ENCODE data around the gene ANLN.
A peak's percentile ranks its signal among the peaks of the same experiment; 100 is the strongest.

ANLN gene, protein sequence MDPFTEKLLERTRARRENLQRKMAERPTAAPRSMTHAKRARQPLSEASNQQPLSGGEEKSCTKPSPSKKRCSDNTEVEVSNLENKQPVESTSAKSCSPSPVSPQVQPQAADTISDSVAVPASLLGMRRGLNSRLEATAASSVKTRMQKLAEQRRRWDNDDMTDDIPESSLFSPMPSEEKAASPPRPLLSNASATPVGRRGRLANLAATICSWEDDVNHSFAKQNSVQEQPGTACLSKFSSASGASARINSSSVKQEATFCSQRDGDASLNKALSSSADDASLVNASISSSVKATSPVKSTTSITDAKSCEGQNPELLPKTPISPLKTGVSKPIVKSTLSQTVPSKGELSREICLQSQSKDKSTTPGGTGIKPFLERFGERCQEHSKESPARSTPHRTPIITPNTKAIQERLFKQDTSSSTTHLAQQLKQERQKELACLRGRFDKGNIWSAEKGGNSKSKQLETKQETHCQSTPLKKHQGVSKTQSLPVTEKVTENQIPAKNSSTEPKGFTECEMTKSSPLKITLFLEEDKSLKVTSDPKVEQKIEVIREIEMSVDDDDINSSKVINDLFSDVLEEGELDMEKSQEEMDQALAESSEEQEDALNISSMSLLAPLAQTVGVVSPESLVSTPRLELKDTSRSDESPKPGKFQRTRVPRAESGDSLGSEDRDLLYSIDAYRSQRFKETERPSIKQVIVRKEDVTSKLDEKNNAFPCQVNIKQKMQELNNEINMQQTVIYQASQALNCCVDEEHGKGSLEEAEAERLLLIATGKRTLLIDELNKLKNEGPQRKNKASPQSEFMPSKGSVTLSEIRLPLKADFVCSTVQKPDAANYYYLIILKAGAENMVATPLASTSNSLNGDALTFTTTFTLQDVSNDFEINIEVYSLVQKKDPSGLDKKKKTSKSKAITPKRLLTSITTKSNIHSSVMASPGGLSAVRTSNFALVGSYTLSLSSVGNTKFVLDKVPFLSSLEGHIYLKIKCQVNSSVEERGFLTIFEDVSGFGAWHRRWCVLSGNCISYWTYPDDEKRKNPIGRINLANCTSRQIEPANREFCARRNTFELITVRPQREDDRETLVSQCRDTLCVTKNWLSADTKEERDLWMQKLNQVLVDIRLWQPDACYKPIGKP

DNA sequence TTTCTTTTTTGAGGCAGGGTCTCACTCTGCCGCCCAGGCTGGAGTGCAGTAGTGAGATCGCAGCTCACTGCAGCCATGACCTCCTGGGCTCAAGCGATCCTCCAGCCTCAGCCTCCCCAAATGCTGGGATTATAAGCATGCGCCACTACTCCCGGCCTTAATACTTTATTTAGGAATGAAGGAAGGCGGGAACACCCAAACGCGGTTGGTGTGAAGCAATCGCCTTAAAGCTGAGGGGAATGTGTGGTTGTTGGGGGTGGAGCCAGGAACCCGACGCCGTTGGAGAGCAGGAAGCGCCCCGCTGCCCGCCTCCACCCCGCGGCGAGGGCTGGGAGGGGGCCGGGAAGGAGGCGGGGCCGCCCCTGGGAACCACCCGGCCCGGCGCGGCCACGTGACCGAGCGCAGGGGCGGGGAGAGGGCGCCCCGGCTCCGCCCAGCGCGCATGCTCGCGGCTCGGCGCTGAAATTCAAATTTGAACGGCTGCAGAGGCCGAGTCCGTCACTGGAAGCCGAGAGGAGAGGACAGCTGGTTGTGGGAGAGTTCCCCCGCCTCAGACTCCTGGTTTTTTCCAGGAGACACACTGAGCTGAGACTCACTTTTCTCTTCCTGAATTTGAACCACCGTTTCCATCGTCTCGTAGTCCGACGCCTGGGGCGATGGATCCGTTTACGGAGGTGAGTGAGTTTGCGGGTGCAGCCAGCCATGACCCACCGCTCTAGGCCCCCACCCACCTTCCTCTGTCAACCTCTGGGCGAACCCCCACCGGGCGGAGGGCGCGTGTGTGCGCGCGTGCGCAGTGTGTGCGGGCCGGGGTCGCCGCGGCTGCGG, at the start of gene ANLN:
ANLN (plus strand) TSS at position 492 of the 828 bp plus-strand sequence; CDS start at position 657, 165 bp downstream.
- peak in 1 of 2 experiments; percentile 44 for DNase-seq

DNA sequence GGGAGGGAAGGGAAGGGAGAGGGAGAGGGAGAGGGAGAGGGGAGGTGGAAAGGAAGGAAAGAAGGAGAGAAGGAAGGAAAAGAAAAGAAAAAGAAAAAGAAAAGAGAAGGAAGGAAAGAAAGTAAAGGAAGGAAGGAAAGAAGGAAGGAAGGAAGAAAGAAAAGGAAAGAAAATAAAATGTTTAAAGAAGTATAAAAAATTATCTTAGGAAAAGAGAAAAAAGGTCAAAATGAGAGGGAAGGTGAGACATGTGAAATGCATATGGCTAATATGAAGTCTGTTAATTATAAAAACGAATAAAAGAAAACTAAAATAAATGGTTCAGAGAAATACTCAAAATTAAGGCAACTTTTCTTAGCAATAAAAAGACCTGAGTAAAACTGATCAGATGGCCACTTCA, 46.1 kb upstream of the ANLN start:
- no peak for DNase-seq

DNA sequence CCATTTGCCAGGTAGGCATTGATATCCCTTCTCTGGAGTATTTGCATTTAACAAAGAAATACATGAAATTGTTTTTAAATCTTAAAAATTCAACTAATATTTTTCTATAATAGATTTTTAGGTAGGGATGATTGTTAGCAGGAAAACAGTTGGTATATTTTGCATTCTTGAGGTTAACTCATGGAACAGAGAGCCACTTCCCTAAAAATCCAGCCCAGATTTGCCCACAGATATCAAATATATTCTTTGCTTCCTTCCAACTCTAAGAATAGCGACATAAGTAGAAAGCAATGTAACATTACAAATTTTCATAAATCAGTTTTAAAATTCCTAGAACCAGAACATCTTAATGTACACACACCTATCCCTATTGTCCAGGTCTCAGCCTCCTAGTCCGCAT, 45.0 kb upstream of the ANLN start:
- no peak for DNase-seq

DNA sequence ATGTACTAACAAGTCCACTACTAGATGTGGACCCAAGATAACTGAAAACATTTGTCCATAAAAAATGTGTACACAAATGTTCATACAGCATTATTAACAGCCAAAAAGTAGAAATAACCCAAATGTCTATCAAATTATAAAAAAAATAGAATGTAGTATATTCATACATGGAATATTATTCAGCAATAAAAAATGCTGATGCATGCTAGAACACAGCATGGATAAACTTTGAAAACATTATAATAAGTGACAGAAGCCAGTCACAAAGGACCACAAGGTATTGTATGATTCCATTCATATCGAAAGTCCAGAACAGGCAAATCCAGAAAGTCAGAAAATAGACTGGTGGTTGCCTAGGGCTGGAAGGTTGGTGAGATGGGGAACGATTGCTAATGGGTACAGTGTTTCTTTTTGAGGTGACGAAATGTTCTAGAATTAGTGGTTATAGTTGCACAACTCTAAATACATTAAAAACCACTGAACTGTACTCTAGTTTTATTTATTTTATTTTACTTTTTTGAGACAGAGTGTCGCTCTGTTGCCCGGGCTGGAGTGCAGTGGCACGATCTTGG, 43.3 kb upstream of the ANLN start:
- DNase-seq = no peak

DNA sequence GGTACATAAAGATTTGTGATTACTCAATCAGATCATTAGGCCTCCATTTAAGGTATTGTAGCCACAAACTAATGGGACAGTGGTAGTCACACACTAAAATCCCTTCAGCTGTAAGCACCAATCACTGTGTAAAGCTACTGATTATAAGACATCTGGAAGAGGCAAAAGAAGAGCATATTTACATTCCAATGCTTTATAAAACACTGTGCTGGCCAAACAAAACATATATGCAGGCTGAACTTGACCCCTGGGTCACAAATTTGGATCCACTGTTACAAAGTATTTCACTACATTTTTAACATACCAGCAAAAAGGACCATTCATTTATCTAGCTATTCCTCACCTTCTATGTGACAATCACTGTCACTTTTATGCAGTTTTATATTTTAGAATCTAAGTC, 41.4 kb upstream of the ANLN start:
- DNase-seq = no peak

DNA sequence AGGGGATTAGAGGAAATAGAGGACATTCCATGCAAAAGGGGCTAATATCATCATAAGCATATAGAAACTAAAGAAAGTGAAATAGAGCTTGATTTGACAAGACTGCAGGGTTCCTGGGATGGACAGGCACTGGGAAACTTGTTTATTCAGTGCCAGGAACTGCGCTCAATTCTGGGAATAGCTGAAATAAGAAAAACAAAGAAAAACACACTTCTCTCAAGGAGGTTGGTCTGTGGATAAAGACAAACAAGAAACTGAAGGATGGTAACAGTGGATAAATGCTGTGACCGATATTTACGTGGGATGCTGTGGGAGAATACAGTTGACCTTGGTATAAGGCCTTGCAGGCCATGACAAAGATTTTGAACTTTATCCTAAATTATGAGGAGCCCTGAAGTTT, 40.9 kb upstream of the ANLN start:
- DNase-seq = no peak

DNA sequence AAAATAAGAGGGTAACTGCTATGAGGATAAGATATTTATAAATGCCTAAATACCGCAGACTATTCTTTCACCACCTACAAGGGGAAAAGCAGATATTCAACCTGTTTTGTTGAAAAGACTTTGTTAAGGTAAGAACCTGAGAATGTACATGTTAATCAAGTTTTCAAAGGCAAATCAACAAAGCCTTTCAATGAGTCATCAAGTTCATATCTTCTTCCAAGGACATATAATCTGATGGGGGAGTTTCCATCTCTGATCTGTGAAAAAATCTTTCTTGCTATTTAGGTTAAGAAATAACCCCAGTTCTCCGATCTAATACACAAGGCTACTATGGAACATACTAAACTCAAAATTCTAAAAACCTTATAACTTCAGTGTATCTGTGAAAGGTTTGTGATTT, 40.0 kb upstream of the ANLN start:
- no peak for DNase-seq

DNA sequence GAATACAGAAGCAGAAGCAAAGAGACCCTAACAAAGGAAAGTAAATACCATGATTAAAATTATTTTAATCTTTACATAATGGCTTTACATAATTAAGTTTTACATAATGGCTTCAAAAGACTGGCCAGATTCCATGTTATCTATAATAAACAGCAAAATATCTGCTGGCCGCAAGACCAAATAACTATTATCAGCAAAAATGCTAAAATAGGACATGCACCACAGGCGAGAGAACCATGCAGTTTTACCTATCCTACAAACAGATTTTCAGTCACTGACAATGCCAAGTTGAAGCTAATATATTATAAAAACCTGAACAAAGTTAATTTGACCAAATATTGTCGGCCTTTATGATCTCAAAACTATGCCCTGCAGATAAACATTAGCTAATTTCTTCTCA, 34.2 kb upstream of the ANLN start:
- DNase-seq = peak in 1 of 2 experiments; percentile 7

DNA sequence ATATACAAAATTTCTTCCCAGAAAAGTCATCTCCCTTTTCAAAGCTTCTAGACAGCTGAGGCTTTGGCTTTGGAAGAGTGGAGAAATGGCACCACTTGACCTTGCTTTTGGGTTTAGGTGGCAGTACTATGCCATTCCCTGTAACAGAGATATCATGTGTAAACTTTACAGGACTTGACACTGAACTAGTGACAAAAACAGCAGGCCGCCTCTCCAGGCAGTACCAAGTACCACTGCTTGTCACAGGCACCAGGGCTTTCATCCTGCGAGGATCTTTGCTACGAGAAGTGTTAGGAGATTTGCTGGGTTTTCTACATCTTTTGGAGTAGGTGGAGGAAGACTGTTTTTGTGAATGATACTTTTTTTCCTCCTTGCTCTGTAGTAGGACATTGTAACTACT, 32.6 kb upstream of the ANLN start:
- no peak for DNase-seq

DNA sequence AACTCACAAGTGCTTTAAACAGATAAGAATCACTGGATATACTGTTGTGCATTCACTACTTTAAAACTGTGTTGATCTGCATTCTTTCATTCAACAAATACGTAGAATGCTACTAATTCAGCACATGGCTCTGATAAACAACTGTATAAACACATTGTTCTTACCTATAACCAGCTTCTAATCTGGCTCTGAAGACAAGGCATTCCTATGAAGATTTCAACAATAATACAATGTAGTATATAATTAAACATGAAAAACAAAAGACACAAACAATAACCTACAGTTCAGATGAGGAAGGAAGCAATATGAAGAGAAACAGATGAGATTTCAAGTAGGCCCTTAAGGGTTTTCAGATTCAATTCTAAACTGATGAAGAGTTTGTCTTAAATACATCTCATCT, 31.1 kb upstream of the ANLN start:
- no peak for DNase-seq

DNA sequence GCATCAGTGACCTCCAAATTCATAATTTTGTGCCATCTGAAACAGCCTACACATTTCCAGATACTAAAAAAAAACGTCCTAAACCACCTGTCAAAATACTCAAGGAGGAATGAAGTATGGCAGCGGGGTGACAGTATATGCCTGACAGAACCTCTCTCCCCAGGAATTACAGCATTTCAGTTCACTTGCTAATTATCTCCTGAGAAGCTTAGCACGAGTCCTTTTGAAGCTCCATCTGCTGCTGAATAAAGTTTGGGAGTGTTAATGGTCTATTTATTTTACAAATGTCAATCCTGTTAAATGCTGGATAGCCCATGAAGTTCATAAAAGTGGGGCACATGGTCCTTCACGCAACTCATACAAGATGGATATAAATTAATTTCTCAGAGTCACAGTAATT, 29.4 kb upstream of the ANLN start:
- DNase-seq = peak; percentile 48 to 50

DNA sequence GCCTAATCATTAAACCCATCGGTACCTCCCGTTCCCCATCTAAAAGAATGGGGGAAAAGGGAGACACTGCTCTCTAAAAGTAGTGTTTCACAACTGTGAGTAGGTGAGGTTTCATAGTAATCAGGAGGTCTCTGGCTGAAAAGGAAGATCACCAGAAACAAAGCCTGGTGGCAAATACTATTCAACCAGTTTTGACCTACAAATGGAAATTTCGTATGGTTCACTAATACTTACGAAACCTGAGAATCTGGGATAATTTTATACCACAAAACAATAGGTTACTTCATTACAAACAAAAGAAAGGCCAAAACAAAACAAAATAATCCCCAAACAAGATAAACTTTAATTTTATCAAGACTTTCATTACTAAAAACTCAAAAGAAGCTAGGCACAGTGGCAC, 28.4 kb upstream of the ANLN start:
- no peak for DNase-seq

DNA sequence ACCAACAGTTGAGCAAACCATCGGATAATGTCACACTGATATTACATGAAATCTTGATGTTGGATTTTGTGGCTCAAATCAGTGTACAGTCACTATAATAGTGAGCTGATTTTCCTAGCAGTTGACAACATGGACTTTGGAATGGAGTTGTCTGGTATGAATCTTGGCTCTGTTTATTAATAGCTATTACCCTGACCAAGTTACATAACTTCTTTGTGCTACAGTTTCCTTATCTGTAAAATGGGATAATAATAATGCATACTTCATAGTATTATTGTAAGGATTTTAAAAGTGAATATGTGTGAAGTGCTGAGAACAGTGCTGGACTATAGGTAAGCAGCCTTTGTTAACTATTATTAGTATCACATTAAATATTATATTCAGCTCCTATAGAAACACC, 26.1 kb upstream of the ANLN start:
- no peak for DNase-seq

DNA sequence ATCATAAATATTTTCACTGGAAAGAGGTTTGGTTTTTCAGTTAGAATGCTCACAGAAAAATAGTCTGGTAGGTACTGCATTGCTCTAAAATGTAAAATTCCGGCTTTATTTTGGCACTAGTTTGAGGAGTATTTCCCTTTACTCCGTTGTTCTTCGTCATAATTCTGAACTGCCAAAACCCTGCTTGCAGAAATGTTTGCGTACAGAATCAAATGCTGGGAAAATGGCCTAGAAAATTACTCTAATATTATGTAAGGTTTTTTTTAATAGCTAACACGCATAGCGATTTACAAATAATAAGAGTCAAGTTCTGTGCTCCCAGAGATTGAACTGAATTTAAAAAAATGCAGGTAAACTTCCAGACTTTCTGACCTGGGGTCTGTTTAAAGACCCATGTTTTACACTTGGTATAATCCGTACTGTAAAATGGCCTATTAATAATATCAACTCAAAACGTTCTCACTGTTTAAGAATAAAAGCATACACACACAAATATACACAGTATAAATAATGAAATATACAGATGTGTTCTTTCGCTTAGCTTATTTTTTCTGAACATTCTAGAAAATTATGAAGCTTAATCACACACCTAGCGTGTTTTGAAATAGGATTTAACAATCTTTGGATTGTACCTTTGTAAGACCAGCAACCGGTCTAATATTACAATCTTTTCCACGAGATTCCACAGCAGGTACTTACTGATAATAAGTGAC, 23.5 kb upstream of the ANLN start:
- DNase-seq = no peak

DNA sequence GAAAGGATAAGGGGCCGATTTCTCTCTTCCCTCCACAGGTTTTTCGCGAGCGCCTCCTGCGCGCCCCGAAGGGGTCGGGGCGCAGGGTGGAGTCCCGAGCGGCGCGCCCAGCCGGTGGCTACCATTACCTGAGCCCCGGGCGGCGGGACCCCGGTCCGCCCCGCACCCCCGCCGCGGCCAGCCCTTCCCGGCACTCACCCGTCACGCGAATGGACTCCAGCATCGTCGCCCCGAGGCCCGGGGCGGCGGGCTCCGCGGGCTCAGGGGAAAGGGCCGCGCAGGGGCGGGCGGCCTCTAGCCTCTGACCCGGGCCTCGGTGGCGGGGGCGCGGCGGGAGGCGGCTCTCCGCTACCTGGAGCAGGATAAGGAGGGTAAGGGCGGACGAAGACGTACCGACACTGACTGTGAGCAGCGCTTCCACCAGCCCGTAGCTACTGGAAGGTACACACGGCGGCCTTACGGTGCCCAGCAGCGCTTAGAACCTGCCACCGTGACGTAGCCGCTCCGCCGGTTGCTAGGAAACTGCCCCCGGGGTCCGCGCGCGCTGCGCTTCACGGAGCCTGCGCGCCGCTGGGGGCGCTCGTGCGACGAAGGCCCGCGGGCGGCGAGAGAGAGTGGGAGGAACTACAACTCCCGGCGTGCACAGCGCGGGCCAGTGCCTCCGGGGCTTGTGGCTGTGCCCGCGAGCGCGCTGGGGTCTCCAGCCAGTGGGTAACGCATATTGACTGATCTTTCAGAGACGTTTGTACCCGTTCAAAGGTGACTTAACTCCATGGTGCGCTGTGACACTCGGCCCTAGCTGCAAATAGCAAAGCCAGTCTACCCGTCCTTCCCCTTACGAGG, 22.7 kb upstream of the ANLN start:
- peak; percentile 40 to 75 for DNase-seq

DNA sequence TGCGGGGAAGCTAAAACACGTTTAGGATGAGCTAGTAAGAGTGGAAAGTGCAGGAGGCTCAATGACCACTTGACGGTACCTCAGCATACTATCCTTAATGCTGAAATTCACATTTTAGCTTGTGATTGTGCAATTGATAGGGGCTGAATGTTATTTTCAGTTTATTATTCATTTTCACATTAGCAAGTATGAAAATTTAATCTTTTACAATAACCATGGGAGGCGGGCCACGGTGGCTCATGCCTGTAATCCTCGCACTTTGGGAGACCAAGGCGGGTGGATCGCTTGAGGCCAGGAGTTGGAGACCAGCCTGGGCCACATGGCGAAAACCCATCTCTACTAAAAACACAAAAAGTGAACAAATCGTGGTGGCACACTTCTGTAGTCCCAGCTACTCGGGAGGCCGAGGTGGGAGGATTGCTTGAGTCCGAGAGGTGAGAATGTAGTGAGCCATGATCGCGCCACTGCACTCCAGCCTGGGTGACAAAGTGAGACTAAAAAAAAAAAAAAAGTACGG, 22.0 kb upstream of the ANLN start:
- DNase-seq = no peak

DNA sequence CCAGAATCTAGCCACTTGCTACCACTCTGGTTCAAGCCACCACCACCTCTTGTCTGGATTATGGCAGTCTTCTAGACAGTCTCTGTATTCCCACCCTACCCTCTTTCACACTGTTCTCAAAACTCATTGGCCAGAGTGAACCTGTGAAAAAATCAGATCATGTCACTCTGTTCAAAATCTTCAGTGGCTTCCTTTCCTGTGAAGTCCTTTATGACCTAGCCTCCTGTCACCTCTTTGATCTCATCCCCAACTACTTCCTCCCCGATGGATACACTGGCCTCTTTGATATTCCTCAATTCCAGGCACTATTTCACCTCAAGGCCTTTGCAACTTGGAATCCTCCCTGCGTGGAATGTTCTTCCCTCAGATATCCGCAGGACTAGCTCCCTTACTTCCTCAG, 21.2 kb upstream of the ANLN start:
- no peak for DNase-seq

DNA sequence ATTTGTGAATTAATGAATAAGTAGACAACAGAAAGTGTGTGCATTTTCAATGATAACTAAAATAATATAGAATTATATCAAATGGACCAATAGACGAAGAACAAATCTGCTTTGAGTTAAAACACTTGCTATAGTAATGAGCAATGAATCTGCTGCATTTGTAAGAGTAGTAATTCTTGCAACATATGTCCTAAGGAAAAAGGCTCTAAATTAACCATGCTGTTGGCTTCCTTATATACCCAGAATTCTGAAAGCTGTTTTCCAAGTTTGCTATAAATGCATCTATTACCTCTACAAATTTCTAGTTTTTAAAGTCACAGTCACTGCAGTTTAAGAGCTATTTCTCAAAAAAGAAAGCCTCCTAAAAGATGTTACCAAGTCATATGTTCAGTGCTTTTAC, 20.5 kb upstream of the ANLN start:
- no peak for DNase-seq

DNA sequence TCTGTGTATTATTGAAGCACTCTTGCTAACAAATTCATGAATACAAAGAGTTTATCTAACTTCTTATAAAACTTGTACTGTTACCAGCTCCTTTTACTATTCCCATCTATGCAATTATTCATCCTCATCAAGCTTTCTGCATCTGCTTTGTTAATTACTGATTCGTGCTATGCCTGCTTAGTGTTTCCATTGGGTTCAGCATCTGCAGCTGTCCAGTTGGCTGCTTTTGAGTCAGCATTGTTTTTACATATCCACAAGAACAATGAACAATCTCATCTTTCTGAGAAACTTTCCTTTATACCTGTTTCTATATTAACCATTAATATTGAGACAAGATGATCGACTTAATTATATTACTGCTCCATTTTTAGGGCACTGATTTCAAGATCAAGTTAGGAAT, 19.6 kb upstream of the ANLN start:
- no peak for DNase-seq

DNA sequence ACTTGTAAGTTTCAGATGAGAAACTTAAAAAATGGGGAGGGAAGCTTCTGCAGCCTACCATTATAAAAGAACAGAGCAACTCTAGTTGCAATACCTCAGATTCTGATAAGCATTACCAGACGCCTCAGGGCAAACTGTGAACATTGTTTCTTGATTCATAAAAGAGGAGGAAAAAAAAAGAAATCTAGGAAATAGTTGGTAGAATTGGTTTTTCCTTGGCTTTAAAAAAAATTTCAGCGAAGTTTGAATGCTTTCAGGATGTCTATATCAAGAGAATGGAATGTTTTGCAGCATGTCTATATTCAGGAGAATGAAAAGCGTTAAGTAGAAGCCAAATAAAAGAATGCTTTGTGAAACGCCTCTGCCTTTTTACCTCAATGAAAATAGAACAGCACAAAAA, 17.5 kb upstream of the ANLN start:
- no peak for DNase-seq
